ENCODE results near the gene ITPR1.

DNA sequence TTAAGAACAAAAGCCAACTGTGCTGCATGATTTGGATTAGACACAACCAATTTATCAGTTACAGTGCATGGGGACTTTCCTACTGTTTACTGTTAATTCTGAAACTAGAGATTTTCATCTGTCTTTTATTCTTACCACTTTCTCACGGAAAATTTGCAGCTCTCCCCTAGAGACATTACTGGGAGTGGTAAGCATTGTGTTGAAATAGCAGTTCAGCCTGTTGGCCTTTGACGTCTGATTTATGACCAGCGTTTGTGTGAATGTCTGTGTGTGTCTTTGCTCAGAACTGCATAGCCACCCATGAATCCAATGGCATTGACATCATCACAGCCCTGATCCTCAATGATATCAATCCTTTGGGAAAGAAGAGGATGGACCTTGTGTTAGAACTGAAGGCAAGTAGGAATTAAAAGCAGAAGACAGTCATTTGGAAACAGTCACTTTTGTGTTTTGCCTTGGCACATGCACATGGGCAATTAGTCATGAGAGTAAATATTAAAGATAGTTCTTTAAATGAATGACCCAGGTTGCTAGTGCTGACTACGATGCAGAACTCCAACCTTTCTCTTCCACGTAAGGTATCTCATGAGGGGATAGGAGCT is 283.9 kb downstream of the ITPR1 start:
- TF ChIP-seq, protein P1, sequence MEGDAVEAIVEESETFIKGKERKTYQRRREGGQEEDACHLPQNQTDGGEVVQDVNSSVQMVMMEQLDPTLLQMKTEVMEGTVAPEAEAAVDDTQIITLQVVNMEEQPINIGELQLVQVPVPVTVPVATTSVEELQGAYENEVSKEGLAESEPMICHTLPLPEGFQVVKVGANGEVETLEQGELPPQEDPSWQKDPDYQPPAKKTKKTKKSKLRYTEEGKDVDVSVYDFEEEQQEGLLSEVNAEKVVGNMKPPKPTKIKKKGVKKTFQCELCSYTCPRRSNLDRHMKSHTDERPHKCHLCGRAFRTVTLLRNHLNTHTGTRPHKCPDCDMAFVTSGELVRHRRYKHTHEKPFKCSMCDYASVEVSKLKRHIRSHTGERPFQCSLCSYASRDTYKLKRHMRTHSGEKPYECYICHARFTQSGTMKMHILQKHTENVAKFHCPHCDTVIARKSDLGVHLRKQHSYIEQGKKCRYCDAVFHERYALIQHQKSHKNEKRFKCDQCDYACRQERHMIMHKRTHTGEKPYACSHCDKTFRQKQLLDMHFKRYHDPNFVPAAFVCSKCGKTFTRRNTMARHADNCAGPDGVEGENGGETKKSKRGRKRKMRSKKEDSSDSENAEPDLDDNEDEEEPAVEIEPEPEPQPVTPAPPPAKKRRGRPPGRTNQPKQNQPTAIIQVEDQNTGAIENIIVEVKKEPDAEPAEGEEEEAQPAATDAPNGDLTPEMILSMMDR (conservative IDR thresholded peaks at IDR 0.05 in 1 of 2, IDR thresholded peaks at IDR 0.05 in 1 of 2; ENCODE audit: extremely low read depth in 1 of 2, insufficient read depth in 1 of 2, low read depth in 1 of 2, low read length in 2 of 2), result no peak
- TF ChIP-seq EZH2 (IDR thresholded peaks at IDR 0.05; ENCODE audit: borderline replicate concordance, low read length), result no peak
